Fibroblast of skin of left biceps (primary cell): ENCODE data around the gene SH3BP4.
A peak's percentile ranks its signal among the peaks of the same experiment; 100 is the strongest.

ENCODE experiments used
- DNase-seq, 2 experiments: peaks; one replicate each; pipeline ENCODE4 v3.0.0-alpha.2; 2013; ENCODE audit warnings: low read depth in 2 of 2

SH3BP4 gene

DNA sequence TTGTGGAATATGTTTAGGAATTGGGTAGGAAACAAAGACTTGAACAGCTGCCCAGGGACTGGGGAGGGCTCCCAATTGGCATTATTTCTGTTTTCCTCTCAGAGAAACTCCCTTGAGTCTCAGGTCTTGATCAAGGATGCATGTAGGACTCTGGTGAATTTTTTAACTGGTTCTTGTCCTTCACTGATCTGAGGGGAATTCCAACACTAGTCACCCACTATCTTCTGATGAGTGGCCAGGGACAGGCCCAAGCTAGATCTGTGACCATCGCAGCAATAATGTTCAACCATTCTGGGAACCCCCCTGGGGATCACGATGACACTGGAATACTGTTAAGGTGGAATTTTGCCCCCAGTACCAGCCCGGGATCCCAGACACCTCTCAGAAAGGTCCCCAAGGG is 132.0 kb downstream of the SH3BP4 start:
- DNase-seq = no peak

DNA sequence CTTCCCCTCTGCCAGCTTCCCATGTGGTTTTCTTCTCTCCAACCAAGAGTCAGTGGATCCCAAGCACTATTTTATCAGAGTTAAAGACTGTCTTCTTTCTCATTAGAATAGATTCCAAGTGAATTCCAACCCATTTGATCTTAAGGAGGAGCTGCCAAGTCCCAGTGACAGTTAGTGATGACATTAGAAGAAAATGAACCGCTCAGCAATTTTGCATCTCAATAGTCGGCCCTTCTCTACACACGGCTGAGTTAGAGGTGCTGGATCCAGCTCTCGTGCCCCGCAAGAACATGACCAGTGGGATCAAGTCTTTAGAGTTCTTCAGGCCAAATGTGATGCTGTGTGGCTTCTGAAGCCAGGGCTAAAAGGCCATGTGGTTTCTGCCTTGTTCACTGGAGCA is 132.6 kb downstream of the SH3BP4 start:
- no peak for DNase-seq

DNA sequence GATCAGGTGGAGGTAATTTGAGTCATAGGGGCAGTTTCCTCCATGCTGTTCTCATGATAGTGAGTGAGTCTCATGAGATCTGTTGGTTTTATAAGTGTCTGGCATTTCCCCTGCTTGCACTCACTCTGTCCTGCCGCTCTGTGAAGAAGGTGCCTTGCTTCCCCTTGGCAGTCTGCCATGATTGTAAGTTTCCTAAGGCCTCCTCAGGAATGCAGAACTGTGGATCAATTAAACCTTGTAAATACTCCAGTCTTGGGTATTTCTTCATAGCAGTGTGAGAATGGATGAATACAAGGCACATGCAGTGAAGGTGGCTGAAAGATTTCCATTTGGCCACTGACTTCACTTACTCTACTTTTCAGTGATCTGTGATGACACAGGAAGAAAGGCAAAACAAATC is 133.7 kb downstream of the SH3BP4 start:
- no peak for DNase-seq

DNA sequence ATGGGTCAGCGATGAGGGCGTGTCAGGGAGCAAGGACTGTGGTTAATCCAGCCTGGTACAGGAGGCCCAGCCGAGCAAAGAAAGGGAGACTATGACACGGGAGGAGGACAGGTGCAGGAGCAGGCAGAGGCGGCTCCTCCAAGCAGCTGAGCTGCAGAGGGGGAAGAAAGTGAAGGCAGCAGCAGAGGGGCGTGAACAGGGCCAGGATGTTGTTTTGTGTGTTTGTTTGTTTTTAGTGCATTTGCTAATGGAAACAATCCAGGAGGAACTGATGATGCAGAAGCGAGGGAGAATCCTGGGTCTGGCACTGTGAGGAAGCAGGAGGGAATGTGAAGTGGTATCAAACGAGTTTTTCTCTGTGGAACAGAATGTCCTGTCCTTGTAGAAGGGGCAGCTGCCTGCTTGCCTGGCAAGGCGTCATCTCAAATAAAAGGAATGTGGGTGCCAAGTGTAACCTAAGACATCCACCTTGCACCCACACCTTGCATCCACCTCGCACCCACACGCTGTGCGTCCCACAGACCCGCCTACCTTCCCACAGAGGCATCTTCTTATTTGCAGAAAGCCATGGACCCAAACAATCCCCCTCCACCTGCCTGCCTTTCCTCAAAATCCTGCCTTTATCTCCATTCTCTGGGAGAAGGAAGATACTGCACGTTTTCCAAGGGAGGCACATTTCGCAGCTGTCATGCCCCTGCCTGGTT is 134.8 kb downstream of the SH3BP4 start:
- no peak for DNase-seq

DNA sequence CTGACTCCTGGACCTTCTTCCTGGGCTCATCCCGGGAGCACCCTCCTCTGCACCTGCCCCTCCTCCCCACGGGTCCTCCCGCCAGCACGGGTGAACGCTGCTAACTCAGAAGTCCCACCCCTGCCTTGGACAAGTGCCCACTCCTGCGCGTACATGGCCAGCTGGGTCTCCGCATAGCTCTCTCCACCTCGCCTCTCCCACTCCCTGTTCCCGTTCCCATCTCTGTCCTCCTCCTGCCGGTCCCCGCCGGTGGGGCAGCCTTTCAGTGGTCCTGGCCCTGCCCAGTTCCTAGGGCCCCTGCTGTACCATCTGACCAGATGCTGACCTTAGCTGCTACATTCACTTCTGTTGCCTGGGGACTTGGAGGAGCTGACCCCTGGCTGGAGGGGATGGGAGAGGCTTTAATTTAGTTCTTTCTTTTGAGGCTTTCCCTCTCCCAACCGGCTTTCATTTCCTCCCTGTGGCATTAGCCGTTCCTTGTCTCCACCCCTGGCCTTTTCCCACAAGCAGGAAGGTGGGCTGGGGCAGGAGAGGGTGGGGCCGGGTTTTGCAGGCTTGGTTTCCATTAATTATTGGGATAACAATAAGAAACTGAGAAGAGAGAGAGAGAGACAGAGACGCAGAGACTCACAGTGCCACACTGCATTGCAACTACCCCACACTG is 136.1 kb downstream of the SH3BP4 start:
- no peak for DNase-seq

DNA sequence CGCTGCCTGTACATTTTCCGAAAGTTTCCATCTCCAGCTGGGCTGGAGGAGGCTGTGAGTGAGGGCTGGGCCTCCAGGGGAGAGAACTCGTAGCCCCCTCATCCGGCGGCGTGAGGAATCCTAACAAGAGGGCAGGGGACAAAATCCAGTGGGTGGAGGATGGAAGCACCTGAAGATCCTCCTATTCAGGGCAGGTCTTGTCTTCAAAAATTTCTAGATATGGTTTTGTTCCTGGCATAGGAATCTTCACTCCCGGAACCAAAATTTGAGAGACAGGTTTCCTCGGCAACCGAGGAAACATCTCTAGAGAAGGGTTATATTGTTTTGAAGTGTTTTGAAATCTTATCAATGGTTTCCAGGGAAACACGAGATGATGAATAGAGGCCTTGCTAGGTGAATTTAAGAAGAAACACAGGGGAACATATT is 136.7 kb downstream of the SH3BP4 start:
- DNase-seq = no peak

DNA sequence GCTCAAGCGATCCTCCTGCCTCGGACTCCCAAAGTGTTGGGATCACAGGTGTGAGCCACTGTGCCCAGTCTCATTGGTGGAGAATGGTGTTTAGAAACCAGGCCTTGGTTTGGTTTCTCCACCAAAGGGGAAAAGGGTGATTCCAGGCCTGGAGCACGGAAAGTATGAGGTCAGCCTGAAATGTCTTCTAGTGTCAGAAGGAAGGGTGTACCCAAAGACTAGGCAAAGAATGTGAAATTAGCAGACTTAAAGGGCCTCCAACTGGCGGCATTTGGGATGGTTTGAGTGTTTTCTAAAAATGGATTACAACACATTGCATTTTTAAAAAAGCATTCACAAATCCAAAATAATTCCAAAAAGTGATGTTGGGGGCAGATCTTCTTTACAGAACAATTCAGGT is 139.6 kb downstream of the SH3BP4 start:
- no peak for DNase-seq

DNA sequence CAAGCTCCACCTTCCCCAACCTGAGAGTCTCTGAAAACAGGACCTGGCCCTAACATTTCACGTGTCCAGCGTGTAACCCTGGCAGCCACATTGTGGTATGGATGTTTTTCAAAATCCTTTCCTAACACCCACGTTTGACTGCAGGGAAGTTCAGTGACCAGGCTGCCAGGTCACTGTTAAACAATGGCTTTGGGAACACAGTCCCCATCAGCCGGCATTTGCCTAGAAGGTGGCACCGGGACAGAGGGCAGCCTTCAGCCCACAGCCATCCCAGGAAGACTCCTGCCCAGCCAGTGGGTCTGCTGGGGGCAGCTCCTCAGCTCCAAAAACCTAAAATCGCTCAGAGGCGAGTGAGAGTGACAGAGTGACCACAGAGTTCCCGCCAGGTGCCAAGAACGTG is 140.2 kb downstream of the SH3BP4 start:
- no peak for DNase-seq

DNA sequence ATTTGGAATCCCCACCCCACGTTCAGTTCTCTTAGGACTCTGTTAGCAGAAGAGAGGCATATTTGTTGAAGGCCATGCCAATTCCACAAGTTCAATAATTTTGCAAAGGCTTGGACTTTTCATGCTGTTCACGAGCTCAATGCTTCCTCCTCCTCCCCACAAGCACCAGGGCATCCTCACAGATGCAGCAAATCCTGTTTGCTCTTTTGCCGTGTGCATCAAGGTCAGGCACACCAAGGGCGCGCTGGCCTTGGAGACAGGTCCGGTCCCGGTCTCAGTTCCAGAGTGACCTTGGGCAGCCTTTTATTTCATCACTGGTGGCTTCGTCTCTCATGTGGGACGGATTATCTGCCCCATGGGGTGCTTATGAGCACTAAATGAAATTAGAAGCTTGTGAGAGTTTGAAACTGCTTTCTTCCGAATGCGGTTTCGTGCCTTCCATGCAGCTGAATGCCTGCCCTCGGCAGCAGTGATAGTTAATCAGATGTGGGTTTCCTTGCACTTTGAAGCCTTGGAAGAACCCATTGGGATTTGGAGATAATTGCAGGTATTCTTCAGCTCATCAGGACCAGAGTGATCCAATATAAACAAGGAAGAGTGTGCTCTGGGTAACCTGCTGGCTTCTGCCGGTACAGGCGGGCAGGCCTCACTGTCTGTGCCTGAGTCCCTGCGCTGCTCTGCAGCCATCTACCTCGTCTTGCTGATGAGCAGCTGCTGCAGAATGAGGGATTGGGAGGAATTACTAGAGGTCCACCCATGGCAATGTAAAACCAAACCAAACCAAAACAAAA is 140.8 kb downstream of the SH3BP4 start:
- DNase-seq = no peak

DNA sequence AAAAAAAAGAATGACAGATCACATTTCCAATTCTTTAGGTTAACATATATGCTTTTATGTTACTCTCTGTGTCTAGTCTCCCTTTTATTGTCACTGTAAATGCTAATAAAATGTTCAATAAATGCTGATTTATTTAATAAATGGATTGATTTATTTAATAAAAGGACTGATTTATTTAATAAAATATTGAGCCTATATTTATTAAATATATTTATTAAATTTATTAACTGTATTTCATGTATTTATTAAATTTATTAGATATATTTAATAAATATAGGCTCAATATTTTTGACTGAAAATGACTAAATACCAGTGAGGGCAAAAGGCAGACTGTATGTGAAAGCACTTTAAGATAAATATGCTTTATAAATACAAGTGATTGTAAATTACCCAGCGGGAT is 142.6 kb downstream of the SH3BP4 start:
- DNase-seq = no peak

DNA sequence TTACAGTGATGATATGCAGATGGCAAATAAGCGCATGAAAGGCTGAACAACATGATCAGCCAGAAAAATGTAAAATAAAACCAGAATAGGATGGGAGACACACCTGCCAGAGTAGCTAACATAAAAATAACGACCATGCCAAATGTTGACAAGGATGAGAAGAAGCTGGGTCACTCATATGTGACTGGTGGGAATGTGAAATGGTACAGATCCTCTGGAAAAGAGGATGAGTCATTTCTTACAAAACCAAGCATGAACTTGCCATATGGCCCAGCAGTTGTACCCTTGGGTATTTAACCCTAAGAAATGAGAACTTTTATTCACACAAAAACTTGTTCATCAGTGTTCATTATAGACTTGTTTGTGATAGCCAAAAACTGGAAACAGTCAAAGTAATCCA is 143.8 kb downstream of the SH3BP4 start:
- DNase-seq = no peak

DNA sequence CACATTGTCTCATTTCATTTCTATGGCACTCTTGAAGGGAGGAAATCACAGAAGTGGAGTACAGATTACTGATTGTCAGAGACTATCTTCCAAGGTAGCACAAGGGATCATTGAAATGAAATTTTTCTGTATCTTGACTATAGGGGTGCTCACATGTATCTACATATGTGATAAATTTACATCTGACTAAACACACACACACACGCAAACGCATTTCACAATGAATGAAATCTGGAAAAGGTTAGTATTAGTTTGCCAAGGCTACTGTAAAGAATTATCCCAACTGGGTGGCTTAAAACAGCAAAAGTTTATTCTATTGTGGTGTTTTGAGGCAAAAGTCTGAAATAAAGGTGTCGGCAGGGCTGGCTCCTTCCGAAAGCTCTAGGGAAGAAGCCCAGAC is 144.6 kb downstream of the SH3BP4 start:
- no peak for DNase-seq

DNA sequence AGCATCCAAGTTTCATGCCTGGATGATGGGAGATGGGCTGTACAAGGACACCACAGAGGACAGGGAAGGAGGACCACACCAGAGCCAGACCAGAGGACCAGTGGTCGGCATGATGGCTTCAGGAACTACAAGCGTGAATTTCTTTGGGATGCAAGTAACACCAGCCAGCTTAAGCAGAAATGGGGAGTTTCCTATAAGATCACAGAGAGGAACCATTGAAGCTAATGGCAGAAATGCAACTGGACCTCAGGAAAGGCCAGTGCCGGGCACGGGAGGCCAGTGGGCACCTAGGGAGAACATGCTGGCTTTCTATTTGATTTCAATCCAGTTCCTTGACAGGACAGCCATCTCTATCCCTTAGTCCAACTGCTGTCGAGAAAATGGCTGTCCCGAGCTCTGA is 145.4 kb downstream of the SH3BP4 start:
- DNase-seq = no peak

DNA sequence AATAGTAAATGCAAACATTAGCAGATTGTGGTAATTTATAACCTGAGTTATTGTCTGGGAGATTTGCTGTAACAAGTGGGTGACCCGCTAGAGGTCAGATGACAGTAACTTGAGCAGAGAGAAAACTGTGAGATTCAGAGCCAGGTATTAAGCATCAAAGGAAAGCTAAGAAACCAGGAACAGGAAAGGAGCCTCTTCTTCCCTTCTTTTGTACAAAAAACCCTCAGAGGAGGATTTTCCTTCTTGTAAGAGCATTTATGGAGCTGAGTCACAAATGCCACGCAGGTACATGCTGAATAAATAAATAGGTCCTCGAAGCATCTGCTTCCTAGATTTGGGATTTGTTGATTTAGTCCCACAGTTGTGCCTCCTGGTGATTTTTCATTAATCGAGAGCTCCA is 146.5 kb downstream of the SH3BP4 start:
- no peak for DNase-seq

DNA sequence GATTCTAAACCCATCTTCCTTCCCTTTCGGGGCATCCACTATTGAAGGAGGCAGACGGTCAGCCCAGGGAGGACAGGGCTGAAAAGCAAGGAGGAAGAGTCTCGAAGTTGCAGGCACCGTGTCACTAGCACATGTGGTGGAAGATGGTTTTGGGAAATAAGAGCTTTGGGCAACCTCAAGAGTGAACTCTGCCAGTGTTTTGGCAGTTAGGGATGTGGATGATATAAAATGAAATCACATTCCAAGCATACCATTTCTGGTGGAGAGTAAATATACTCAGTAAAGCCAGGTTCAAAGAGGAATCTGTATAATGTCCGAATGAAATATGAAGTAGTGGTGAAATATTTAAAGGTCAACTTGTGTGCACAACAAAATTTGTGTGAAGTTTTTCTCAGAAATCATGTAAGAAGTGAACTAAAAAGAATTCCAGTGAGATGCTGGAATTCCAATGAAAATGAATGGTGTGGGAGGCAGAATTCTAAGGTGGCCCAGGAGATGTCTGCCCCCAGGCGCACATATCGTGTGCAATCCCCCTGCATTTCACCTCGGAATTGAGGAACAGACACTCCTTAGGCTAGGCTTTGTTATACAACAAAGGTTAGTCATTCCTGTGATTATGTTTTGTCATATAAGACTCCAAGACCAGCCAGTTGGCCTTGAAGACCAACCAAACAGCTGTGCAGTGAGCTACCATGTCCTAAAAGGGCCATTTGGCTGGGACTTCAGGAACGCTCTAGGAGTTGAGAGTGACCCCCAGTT is 147.1 kb downstream of the SH3BP4 start:
- DNase-seq = peak in 1 of 2 experiments; percentile 47

DNA sequence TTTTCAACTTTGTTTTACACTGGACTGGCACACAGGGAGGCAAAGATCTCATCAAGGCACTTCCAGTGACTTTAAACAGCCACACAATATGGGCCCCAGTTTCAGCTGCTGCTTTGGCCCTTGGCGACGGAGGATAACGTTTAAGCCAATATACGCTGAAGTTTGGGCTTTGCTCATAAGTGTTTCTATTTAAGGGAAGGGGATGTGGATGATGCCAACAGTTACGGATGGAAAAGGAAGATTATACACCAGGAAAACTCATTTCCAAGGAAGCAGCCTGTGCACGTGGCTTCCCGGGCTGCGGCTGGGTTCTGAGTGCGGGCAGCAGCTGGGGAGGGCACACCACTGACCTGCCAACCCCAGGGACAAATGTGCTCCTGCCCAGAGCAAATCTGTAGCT is 151.1 kb downstream of the SH3BP4 start:
- DNase-seq = no peak
